Measurements from ENCODE around the gene VAV2.

Gene VAV2

GRCh38 chr9:133981958-133982681 is 10.0 kb downstream of the VAV2 start:
- Histone ChIP-seq H3K36me3 (ENCODE audit: low read length) (no peaks in the 10 kb centered on the region), H3K9me3 (ENCODE audit: insufficient read depth, low read length) (no peaks in the 10 kb centered on the region), H4K20me1 (ENCODE audit: low read depth, low read length) (peaks cover 4% of the 10 kb centered on the region; the same call in 1 of the 2 replicates), H3K4me2 (ENCODE audit: low read depth, low read length, poor library complexity, severe bottlenecking) (peak overlapping the region; percentile 69), H3F3A (ENCODE audit: insufficient read depth) (peaks cover 35% of the 10 kb centered on the region), H3K27me3 (ENCODE audit: low read length) (no peaks in the 10 kb centered on the region), H3K79me2 (ENCODE audit: insufficient read depth, low read length) (peaks cover 82% of the 10 kb centered on the region), H3K27ac (ENCODE audit: low read depth, low read length) (peak overlapping the region; percentile 97), H3K9ac (ENCODE audit: low read length) (peak overlapping the region; percentile 53), H2AFZ (ENCODE audit: low read depth, low read length, severe bottlenecking) (no peak overlapping the region), H3K4me3 (ENCODE audit: insufficient read depth, low read length, poor library complexity, severe bottlenecking) (no peak overlapping the region), H3K9me2 (replicated peaks; ENCODE audit: insufficient read depth, low read length) (no peaks in the 10 kb centered on the region)
- TF ChIP-seq EZH2phosphoT487 (conservative IDR thresholded peaks at IDR 0.05; ENCODE audit: low read length) (no peak), CTCF (IDR thresholded peaks at IDR 0.05; ENCODE audit: insufficient read depth, low read length, poor library complexity, severe bottlenecking) (no peak)

- Histone ChIP-seq H3K4me2 (ENCODE audit: low read depth, low read length, poor library complexity, severe bottlenecking) (peak overlapping the region; percentile 69), H3K27ac (ENCODE audit: low read depth, low read length) (peak overlapping the region; percentile 97)
Observed at GRCh38 chr9:133981589-133981957, 10.6 kb downstream of the VAV2 start.

GRCh38 chr9:133980864-133981588 is 11.1 kb downstream of the VAV2 start:
- peak overlapping the region; percentile 69 for H3K4me2 ChIP-seq (ENCODE audit: low read depth, low read length, poor library complexity, severe bottlenecking)
- H3K27ac ChIP-seq (ENCODE audit: low read depth, low read length): peak overlapping the region; percentile 97
- H3F3A ChIP-seq (ENCODE audit: insufficient read depth): peaks cover 35% of the 10 kb centered on the region
- peak overlapping the region; percentile 53 for H3K9ac ChIP-seq (ENCODE audit: low read length)
- no peaks in the 10 kb centered on the region for H3K9me2 ChIP-seq (replicated peaks; ENCODE audit: insufficient read depth, low read length)
- no peaks in the 10 kb centered on the region for H3K27me3 ChIP-seq (ENCODE audit: low read length)
- H3K79me2 ChIP-seq (ENCODE audit: insufficient read depth, low read length): peaks cover 83% of the 10 kb centered on the region
- H2AFZ ChIP-seq (ENCODE audit: low read depth, low read length, severe bottlenecking): no peak overlapping the region
- no peak overlapping the region for H3K4me3 ChIP-seq (ENCODE audit: insufficient read depth, low read length, poor library complexity, severe bottlenecking)
- TF ChIP-seq EZH2phosphoT487 (conservative IDR thresholded peaks at IDR 0.05; ENCODE audit: low read length) (no peak), CTCF (IDR thresholded peaks at IDR 0.05; ENCODE audit: insufficient read depth, low read length, poor library complexity, severe bottlenecking) (no peak)
- peaks cover 4% of the 10 kb centered on the region; the same call in 1 of the 2 replicates for H4K20me1 ChIP-seq (ENCODE audit: low read depth, low read length)
- H3K36me3 ChIP-seq (ENCODE audit: low read length): no peaks in the 10 kb centered on the region
- no peaks in the 10 kb centered on the region for H3K9me3 ChIP-seq (ENCODE audit: insufficient read depth, low read length)

More at GRCh38 chr9:133981589-133981957, 10.6 kb downstream of the VAV2 start:
- peaks cover 83% of the 10 kb centered on the region for H3K79me2 ChIP-seq (ENCODE audit: insufficient read depth, low read length)
- peaks cover 35% of the 10 kb centered on the region for H3F3A ChIP-seq (ENCODE audit: insufficient read depth)
- no peaks in the 10 kb centered on the region for H3K9me2 ChIP-seq (replicated peaks; ENCODE audit: insufficient read depth, low read length)
- TF ChIP-seq CTCF (IDR thresholded peaks at IDR 0.05; ENCODE audit: insufficient read depth, low read length, poor library complexity, severe bottlenecking) (no peak), EZH2phosphoT487 (conservative IDR thresholded peaks at IDR 0.05; ENCODE audit: low read length) (no peak)
- no peak overlapping the region for H3K4me3 ChIP-seq (ENCODE audit: insufficient read depth, low read length, poor library complexity, severe bottlenecking)
- H2AFZ ChIP-seq (ENCODE audit: low read depth, low read length, severe bottlenecking): no peak overlapping the region
- H4K20me1 ChIP-seq (ENCODE audit: low read depth, low read length): peaks cover 4% of the 10 kb centered on the region; the same call in 1 of the 2 replicates
- peak overlapping the region; percentile 53 for H3K9ac ChIP-seq (ENCODE audit: low read length)
- no peaks in the 10 kb centered on the region for H3K9me3 ChIP-seq (ENCODE audit: insufficient read depth, low read length)
- H3K36me3 ChIP-seq (ENCODE audit: low read length): no peaks in the 10 kb centered on the region
- no peaks in the 10 kb centered on the region for H3K27me3 ChIP-seq (ENCODE audit: low read length)
